22Rv1 (cell line): Measurements from ENCODE around the gene TCF15.

Source experiments
- H3K27ac ChIP-seq: fragments of 450-650 bp; 2 replicates; pipeline ENCODE4 v1.5.1; 2017
- CTCF ChIP-seq: fragments of 450-650 bp; IDR thresholded peaks from 2 replicates; pipeline ENCODE4 v1.5.1; 2017; ENCODE audit warnings: mild to moderate bottlenecking
- ZFX ChIP-seq: fragments of 450-650 bp; IDR thresholded peaks from 2 replicates; pipeline ENCODE4 v1.6.1; 2017; ENCODE audit warnings: antibody characterized with exemption, borderline replicate concordance

Gene TCF15

GRCh38 chr20:597560-597959, 12.5 kb downstream of the TCF15 start:
- TF ChIP-seq ZFX (no peak), CTCF (no peak)
- no peak overlapping the region for H3K27ac ChIP-seq

- H3K27ac ChIP-seq, result no peak overlapping the region
- TF ChIP-seq CTCF, result no peak
- no peak for TF ChIP-seq ZFX
Measured at GRCh38 chr20:595330-596308, 14.5 kb downstream of the TCF15 start.

- H3K27ac ChIP-seq, result no peak overlapping the region
- TF ChIP-seq ZFX (no peak), CTCF (no peak)
Measured at GRCh38 chr20:592506-592905, 17.6 kb downstream of the TCF15 start.

GRCh38 chr20:591941-592340, 18.2 kb downstream of the TCF15 start:
- H3K27ac ChIP-seq, result no peak overlapping the region
- TF ChIP-seq ZFX (no peak), CTCF (no peak)

- no peak overlapping the region for H3K27ac ChIP-seq
- no peak for TF ChIP-seq ZFX
- no peak for TF ChIP-seq CTCF
Measured at GRCh38 chr20:588932-589672, 21.0 kb downstream of the TCF15 start.

- no peak overlapping the region for H3K27ac ChIP-seq
- TF ChIP-seq ZFX (no peak), CTCF (no peak)
Measured at GRCh38 chr20:588476-588875, 21.6 kb downstream of the TCF15 start.

GRCh38 chr20:584971-585301, 25.2 kb downstream of the TCF15 start:
- no peak overlapping the region for H3K27ac ChIP-seq
- TF ChIP-seq CTCF, result no peak
- no peak for TF ChIP-seq ZFX
